ENCODE results near the gene SLC5A5. TPM values are rescaled to one million over a fixed set of nuclear protein-coding genes. Genes with fewer than 3 reads are reported as not detected.

Gene SLC5A5
- total RNA-seq, 4 donors from 2014 or later, result 0.16 TPM; not detected in 3

DNA sequence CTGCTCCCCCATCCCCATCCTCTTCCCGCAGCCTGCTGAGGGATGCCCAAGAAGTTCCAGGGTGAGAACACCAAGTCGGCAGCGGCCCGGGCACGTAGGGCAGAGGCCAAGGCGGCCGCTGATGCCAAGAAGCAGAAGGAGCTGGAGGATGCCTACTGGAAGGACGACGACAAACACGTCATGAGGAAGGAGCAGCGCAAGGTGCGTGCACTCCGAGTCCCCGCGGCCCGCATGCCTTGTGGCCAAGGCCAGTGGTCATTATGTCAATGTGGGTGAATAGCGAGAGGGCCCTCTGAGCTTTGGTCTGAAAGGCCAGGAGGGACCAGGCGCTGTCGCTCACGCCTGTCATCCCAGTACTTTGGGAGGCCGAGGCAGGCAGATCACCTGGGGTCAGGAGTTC, 64.6 kb downstream of the SLC5A5 start:
- ATAC-seq, result no peak
- H3K27ac ChIP-seq, result no peak overlapping the region
- no peaks in the 10 kb centered on the region for H3K9me3 ChIP-seq
- TF ChIP-seq EP300 (IDR thresholded peaks at IDR 0.05) (no peak), POLR2A (IDR thresholded peaks at IDR 0.05) (no peak), CTCF (IDR thresholded peaks at IDR 0.05) (no peak), POLR2AphosphoS5 (IDR thresholded peaks at IDR 0.05) (no peak)
- no peak overlapping the region for H3K4me3 ChIP-seq
- H3K4me1 ChIP-seq, result peaks cover 0 to 31% (median 7%) of the 10 kb centered on the region in 3 donors
- 87% methylated on average over 13 of the region's 21 CpGs; no CpG with 5 or more reads in 1 of the 2 donors for WGBS, 2 donors (ENCODE audit: low coverage in 1 of 2)
- no peaks in the 10 kb centered on the region for H3K27me3 ChIP-seq
- H3K36me3 ChIP-seq, result peaks cover 0 to 59% of the 10 kb centered on the region in 2 donors

- H3K36me3 ChIP-seq, result peaks cover 0 to 69% of the 10 kb centered on the region in 2 donors
Observed at GRCh38 chr19:17937371-17937900, 65.7 kb downstream of the SLC5A5 start.

GRCh38 chr19:17938092-17938845, 66.5 kb downstream of the SLC5A5 start:
- no peak overlapping the region for H3K4me3 ChIP-seq
- TF ChIP-seq EP300 (IDR thresholded peaks at IDR 0.05), result no peak
- peak in 3 of 4 experiments; percentile 80 to 94 (median 89) for TF ChIP-seq CTCF (IDR thresholded peaks at IDR 0.05)
- no peak for TF ChIP-seq POLR2AphosphoS5 (IDR thresholded peaks at IDR 0.05)
- TF ChIP-seq POLR2A (IDR thresholded peaks at IDR 0.05), result no peak
- no peak overlapping the region for H3K27ac ChIP-seq
- H3K9me3 ChIP-seq, result no peaks in the 10 kb centered on the region
- H3K36me3 ChIP-seq, result peaks cover 0 to 77% of the 10 kb centered on the region in 2 donors
- WGBS, 2 donors (ENCODE audit: low coverage in 1 of 2), result 54 to 71% methylated on average over 4 to 5 of the region's 7 CpGs
- ATAC-seq, result peak; percentile 85
- H3K27me3 ChIP-seq, result no peaks in the 10 kb centered on the region
- H3K4me1 ChIP-seq, result peaks cover 0 to 23% (median 7%) of the 10 kb centered on the region in 3 donors

More at GRCh38 chr19:17937371-17937900, 65.7 kb downstream of the SLC5A5 start:
- Histone ChIP-seq H3K27me3 (no peaks in the 10 kb centered on the region), H3K9me3 (no peaks in the 10 kb centered on the region), H3K4me3 (no peak overlapping the region), H3K27ac (no peak overlapping the region), H3K4me1 (peaks cover 0 to 22% (median 7%) of the 10 kb centered on the region in 3 donors)
- TF ChIP-seq POLR2A (IDR thresholded peaks at IDR 0.05) (no peak), EP300 (IDR thresholded peaks at IDR 0.05) (no peak), POLR2AphosphoS5 (IDR thresholded peaks at IDR 0.05) (no peak), CTCF (IDR thresholded peaks at IDR 0.05) (no peak)
- 67 to 73% methylated on average over 3 to 4 of the region's 9 CpGs for WGBS, 2 donors (ENCODE audit: low coverage in 1 of 2)
- no peak for ATAC-seq

GRCh38 chr19:17942181-17942580, 70.4 kb downstream of the SLC5A5 start:
- Histone ChIP-seq H3K27ac (no peak overlapping the region), H3K27me3 (no peaks in the 10 kb centered on the region), H3K36me3 (peaks cover 0 to 67% of the 10 kb centered on the region in 2 donors), H3K4me3 (no peak overlapping the region), H3K4me1 (peaks cover 0 to 34% (median 4%) of the 10 kb centered on the region in 3 donors), H3K9me3 (no peaks in the 10 kb centered on the region)
- ATAC-seq, result no peak
- 83% methylated on average over 6 of the region's 17 CpGs; no CpG with 5 or more reads in 1 of the 2 donors for WGBS, 2 donors (ENCODE audit: low coverage in 1 of 2)
- TF ChIP-seq POLR2A (IDR thresholded peaks at IDR 0.05), result no peak
- TF ChIP-seq EP300 (IDR thresholded peaks at IDR 0.05), result no peak
- TF ChIP-seq CTCF (IDR thresholded peaks at IDR 0.05), result no peak
- TF ChIP-seq POLR2AphosphoS5 (IDR thresholded peaks at IDR 0.05), result no peak
